Astrocyte of the cerebellum (primary cell): Measurements from ENCODE around the gene RNF181.

Source experiments
- DNase-seq: peaks from one replicate; pipeline ENCODE4 v3.0.0-alpha.2; 2011; ENCODE audit warnings: low read depth
- H3K4me3 ChIP-seq: 2 replicates; pipeline ENCODE4 v1.5.1; 2011; ENCODE audit warnings: mild to moderate bottlenecking, low read depth, low read length, moderate library complexity
- CTCF ChIP-seq: IDR thresholded peaks from 2 replicates; pipeline ENCODE4 v1.5.1; 2012; ENCODE audit warnings: low read length, low read depth, moderate library complexity, mild to moderate bottlenecking; ENCODE audit errors: missing control alignments
- in situ Hi-C: cut with HindIII; loops from 2 replicates; pipeline ENCODE4 v1.10.0; 2017; ENCODE audit warnings: low sequenced_read_pairs

Gene RNF181

GRCh38 chr2:85583667-85584353 lies 11.7 kb upstream of the RNF181 start:
- TF ChIP-seq CTCF = no peak
- in situ Hi-C loops = no loop called here
- DNase-seq = no peak
- H3K4me3 ChIP-seq = peak overlapping the region; percentile 53

- TF ChIP-seq CTCF = no peak
- in situ Hi-C loops = no loop called here
- DNase-seq = no peak
- peak within 1 kb of the TSS; percentile 53 for H3K4me3 ChIP-seq
These were observed 11.1 kb upstream of the RNF181 start, which contains the start of gene VAMP5 for GRCh38 chr2:85584354-85584856. Gene VAMP5, plus strand, starts transcription at chr2:85584431. Its CDS starts 60 bp downstream, at chr2:85584491.

- no peak for TF ChIP-seq CTCF
- in situ Hi-C loops = no loop called here
- DNase-seq = no peak
- H3K4me3 ChIP-seq = peak overlapping the region; percentile 53
These were observed 10.4 kb upstream of the RNF181 start for GRCh38 chr2:85584857-85585780.

- peak overlapping the region; percentile 53 for H3K4me3 ChIP-seq
These were observed 9.8 kb upstream of the RNF181 start for GRCh38 chr2:85585781-85586105.

GRCh38 chr2:85588236-85588635 lies 7.3 kb upstream of the RNF181 start:
- in situ Hi-C loops = no loop called here
- no peak for DNase-seq
- no peak for TF ChIP-seq CTCF
- no peak overlapping the region for H3K4me3 ChIP-seq

More at GRCh38 chr2:85585781-85586105, 9.8 kb upstream of the RNF181 start:
- in situ Hi-C loops = no loop called here
- no peak for TF ChIP-seq CTCF
- peak; percentile 27 for DNase-seq

- no peak for DNase-seq
- no peak overlapping the region for H3K4me3 ChIP-seq
- in situ Hi-C loops = no loop called here
- TF ChIP-seq CTCF = no peak
These were observed 6.9 kb upstream of the RNF181 start for GRCh38 chr2:85588645-85589044.
